GM19397 (cell line): Measurements from ENCODE around the gene OSBPL1A.
A peak's percentile ranks its signal among the peaks of the same experiment; 100 is the strongest.

Experiments
- ATAC-seq: cut with Tn5 transposase; IDR thresholded peaks from one replicate; pipeline ENCODE4 v1.9.1; 2021; ENCODE audit warnings: mild to moderate bottlenecking, moderate library complexity; ENCODE audit not compliant: unreplicated experiment

Gene OSBPL1A

GRCh38 chr18:24397694-24398368 lies at the start of gene OSBPL1A:
TSS of gene OSBPL1A (minus strand) at chr18:24397824. CDS start at chr18:24377533, 20,291 bp downstream.
- ATAC-seq = peak; percentile 72

- ATAC-seq = no peak
These were observed 49.4 kb upstream of the OSBPL1A start for GRCh38 chr18:24446953-24447538.

DNA sequence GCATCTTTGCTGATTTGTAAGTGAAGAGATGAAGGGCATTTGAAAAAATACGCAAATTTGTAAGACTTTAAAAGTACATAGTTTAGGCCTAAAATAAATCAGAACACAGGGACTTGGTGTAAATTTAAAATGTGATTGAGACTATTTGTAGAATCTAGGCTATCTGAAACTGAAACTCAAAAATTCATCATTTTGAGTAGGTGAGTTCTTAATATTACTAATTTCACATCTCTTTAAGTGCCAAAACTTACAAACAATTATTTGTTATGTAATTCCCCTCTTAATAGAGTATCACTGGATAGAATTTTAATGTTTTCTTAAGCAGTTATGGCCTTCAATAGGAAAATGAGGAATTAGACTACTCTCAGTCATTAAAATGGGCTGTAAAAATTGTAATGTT lies 48.8 kb upstream of the OSBPL1A start:
- no peak for ATAC-seq

GRCh38 chr18:24443870-24444269 lies 46.2 kb upstream of the OSBPL1A start:
- no peak for ATAC-seq

- no peak for ATAC-seq
These were observed 39.3 kb upstream of the OSBPL1A start for GRCh38 chr18:24436939-24437338.

- no peak for ATAC-seq
These were observed 35.0 kb upstream of the OSBPL1A start for GRCh38 chr18:24432618-24433017.

- ATAC-seq = no peak
These were observed 31.6 kb upstream of the OSBPL1A start for GRCh38 chr18:24429188-24429587.

- ATAC-seq = no peak
These were observed 31.1 kb upstream of the OSBPL1A start for GRCh38 chr18:24428709-24429108.

GRCh38 chr18:24427484-24427883 lies 29.9 kb upstream of the OSBPL1A start:
- no peak for ATAC-seq

DNA sequence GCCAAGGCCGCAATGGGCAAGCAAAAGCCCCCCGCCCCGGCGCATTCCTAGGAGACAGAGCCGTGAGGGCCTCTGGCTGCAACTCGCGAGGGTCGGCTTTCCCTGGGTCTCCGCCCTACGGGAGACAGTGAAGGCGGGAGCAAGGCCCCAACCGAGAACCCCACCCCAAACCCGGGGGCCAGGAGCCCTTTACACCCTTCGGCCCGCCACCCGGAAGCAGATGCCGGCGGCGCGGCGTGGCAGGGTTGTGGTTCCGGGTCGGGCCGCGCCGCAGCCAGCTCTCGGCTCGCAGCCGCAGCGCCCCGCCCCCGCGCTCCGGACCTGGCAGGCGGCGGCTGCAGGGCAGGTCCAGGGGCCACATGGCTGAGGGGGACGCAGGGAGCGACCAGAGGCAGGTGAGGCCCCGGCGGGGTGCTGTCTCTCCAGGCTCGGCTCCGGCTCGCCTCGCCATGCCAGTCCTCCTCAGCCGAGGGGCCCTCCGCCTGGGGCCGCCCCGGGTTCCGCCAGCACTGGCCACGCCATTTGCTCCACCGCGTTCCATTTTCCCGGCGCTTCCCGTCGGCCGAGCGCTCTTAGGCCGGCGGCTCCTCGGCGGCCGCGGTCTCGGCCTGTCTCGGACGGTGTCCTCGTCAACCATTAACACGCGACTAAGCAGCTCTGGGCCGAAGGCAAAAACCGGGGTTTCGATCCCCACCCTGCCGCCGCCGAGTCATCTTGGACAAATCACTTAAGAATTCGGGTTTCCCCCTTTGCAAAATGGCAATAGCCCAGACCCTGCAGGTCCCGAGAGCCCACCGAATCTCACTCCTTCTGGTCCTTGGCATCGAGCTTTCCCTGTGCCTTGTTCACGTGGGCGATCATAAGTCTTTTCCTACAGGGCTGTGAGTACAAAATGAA lies 29.0 kb upstream of the OSBPL1A start, which contains the start of gene IMPACT:
Gene IMPACT, plus strand, starts transcription at position 273 of the 897 bp plus-strand sequence. Its CDS starts 87 bp downstream, at position 360.
- peak; percentile 94 for ATAC-seq

DNA sequence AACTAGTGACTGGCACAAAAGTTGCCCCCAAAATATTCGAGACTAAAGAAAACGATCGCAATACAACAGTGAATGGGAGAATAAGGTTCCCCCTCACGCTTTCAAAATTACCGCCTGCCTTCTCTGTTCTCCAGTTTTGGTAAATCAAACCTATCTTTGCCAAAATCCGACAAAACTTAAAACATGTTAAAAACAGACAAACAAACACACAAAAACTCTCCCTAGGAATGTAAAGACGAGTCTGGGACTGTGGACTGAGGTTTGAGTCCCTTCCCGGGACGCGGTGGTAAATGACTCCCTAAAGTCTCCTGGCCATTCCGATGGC lies 28.4 kb upstream of the OSBPL1A start:
- ATAC-seq = no peak

DNA sequence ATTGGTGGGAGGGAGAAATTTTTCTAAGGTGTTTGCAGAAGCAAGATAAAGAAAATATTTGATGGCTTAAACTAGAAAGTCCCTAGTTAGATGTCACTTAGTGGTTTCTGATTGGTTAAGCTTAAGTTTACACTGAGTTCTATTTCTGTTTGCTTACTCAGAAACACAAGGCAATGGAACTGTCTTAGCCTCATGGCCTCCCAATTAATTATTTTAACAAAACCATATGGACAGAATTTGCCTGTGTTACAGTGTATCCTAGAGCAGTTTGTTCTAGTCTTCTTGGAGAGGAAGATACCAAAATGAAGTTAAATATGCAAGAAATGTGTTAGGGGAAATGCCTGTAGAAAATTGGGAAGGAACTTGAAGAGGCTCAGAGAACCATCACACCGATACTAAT lies 24.2 kb upstream of the OSBPL1A start:
- no peak for ATAC-seq

DNA sequence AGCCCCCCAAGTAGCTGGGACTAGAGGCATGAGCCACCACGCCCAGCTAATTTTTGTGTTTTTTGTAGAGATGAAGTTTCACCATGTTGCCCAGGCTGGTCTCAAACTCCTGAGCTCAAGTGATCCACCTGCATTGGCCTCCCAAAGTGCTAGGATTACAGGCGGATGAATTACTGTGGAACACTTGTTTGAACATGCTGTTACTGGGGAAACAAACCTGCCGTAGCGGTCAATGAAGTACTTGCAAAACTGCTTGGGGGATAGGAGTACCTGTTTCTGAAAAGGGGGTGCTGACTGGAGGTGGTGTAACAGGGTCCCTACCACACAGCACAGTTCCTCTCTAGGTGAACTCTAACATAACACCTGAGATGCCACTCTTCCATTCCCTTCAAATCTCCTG lies 22.9 kb upstream of the OSBPL1A start:
- no peak for ATAC-seq

- no peak for ATAC-seq
These were observed 19.9 kb upstream of the OSBPL1A start for GRCh38 chr18:24417480-24417879.

- ATAC-seq = no peak
These were observed 16.9 kb upstream of the OSBPL1A start for GRCh38 chr18:24414349-24415003.

- ATAC-seq = no peak
These were observed 15.5 kb upstream of the OSBPL1A start for GRCh38 chr18:24413148-24413547.

GRCh38 chr18:24408496-24408895 lies 10.9 kb upstream of the OSBPL1A start:
- ATAC-seq = no peak

DNA sequence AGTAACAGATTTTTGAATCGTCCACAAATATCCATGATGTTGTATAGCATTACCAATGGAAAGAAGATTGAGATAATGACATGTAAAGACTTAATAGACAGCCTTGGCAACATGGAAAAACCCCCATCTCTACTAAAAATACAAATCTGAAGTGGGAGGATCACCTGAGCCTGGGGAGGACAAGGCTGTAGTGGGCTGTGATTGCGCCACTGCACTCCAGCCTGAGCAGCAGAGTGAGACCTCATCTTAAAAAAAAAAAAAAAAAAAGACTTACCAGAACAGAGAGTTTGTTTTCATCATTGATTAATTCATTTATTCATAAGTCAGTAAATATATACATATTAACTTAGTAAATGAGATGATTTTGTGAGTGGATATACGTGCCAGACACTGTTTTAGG lies 7.0 kb upstream of the OSBPL1A start:
- ATAC-seq = no peak

DNA sequence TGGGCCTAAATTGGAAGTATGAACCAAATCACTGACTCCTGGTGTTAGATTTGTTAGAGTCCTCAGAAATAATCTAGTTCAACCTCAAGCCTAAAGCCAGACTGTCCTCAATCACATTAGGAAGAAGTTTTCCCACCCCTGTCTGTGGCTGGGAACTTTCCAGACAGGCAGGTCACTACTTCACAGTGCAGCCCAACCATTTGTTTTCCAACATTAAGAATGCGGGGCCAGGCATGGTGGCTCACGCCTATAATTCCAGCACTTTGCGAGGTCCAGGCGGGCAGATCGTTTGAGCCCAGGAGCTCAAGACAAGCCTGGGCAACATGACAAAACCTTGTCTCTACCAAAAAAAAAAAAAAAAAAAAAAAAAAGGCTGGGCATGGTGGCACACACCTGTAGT lies 5.5 kb upstream of the OSBPL1A start:
- ATAC-seq = no peak

GRCh38 chr18:24402209-24402785 lies 4.7 kb upstream of the OSBPL1A start:
- no peak for ATAC-seq

DNA sequence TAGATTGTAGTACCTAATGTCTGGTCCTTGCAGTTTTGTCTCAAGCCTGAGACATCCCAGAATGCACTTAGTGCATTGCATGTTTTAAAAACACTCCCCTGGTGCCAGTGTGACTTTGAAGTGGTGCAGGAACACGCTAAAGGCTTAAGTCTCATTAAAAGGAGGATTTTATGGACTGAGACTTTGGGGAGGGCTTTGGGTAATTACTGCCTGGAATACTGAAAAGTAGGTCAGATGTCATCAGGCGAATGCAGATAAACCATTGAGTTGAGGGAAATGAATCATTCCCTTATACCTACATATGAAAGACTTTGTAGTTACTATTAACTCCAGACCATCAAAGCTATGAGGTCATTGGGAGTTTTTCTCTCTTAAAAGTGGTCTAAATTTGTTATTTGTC lies 3.0 kb upstream of the OSBPL1A start:
- ATAC-seq = no peak
